Renal cortex interstitium (tissue), 11 donors: ENCODE measurements around the gene LMO7. TPM values are rescaled to one million over a fixed set of nuclear protein-coding genes. Genes with fewer than 3 reads are reported as not detected.
"Not testable (repeated sequence)": the region's sequence is repeated elsewhere in the genome, so short reads cannot be mapped to it uniquely, and the experiment has no call there.

Experiments
- DNase-seq, 11 donors: peaks; one replicate each; pipeline ENCODE4 v3.0.0-alpha.2; 2013; ENCODE audit warnings: low read depth in 9 of 11, low spot score in 4 of 11; ENCODE audit errors: extremely low read depth in 1 of 11
- polyA plus RNA-seq, 3 donors: library from polyadenylated mRNA; unstranded; fragments of 120-200 nt; gene quantifications; one replicate each; pipeline ENCODE4 v1.2.1, GENCODE V29; 2013; ENCODE audit not compliant: insufficient read length in 3 of 3

The LMO7 gene
- polyA plus RNA-seq, 3 donors = 75.1 to 110 (median 90.1) TPM

- peak in 1 of 11 donors; percentile 8 for DNase-seq
Measured at GRCh38 chr13:75637181-75637750, 1.1 kb downstream of the LMO7 start.

- DNase-seq = no peak
Measured at GRCh38 chr13:75639454-75639853, 3.3 kb downstream of the LMO7 start.

- DNase-seq = no peak
Measured at GRCh38 chr13:75641026-75641425, 4.9 kb downstream of the LMO7 start.

- DNase-seq = no peak
Measured at GRCh38 chr13:75643182-75643581, 7.1 kb downstream of the LMO7 start.

- no peak for DNase-seq
Measured at GRCh38 chr13:75643693-75644092, 7.6 kb downstream of the LMO7 start.

- DNase-seq = no peak
Measured at GRCh38 chr13:75645141-75645540, 9.0 kb downstream of the LMO7 start.

- DNase-seq = no peak
Measured at GRCh38 chr13:75647126-75647784, 11.1 kb downstream of the LMO7 start.

- DNase-seq = no peak
Measured at GRCh38 chr13:75648446-75648845, 12.3 kb downstream of the LMO7 start.

- DNase-seq = no peak
Measured at GRCh38 chr13:75651013-75651412, 14.9 kb downstream of the LMO7 start.

- no peak for DNase-seq
Measured at GRCh38 chr13:75652726-75653125, 16.6 kb downstream of the LMO7 start.

GRCh38 chr13:75656425-75656989, 20.4 kb downstream of the LMO7 start:
- no peak for DNase-seq

- no peak for DNase-seq
Measured at GRCh38 chr13:75657111-75657510, 21.0 kb downstream of the LMO7 start.

GRCh38 chr13:75660694-75661093, 24.6 kb downstream of the LMO7 start:
- DNase-seq = no peak

GRCh38 chr13:75661443-75661842, 25.3 kb downstream of the LMO7 start:
- no peak for DNase-seq

GRCh38 chr13:75666646-75667351, 30.7 kb downstream of the LMO7 start:
- DNase-seq = no peak

GRCh38 chr13:75669706-75670105, 33.6 kb downstream of the LMO7 start:
- DNase-seq = no peak

- no peak for DNase-seq
Measured at GRCh38 chr13:75670496-75670895, 34.4 kb downstream of the LMO7 start.

GRCh38 chr13:75675421-75675820, 39.3 kb downstream of the LMO7 start:
- DNase-seq = no peak

- DNase-seq = no peak
Measured at GRCh38 chr13:75679459-75679858, 43.3 kb downstream of the LMO7 start.

GRCh38 chr13:75680251-75680650, 44.1 kb downstream of the LMO7 start:
- DNase-seq = not testable (repeated sequence)
